ENCODE results near the gene DENND1A. TPM values are rescaled to one million over a fixed set of nuclear protein-coding genes. Genes with fewer than 3 reads are reported as not detected.

Gene DENND1A
- total and polyA plus RNA-seq, 2 experiments from 2014 or later, result 13.1 to 14.5 TPM

DNA sequence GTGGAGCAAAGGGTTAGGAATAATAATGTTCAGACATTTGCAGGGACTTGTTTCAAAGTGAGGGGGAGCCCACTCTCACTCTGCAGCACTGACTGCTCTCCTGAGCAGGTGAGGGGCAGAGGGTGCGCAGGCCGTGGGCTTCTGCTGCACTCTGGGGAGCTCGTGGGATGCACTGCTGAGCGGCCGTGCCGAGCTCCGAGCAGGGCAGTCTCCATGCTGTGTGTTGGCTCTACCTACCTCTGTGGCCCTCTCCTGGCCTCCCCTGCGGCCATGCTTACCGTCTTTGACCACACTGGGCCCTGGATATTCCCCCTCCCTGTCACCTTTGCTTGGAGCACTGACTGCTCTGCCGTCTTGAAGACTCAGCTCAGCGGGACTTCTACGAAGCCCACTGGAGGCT is 540.2 kb downstream of the DENND1A start:
- TF ChIP-seq, protein P1, sequence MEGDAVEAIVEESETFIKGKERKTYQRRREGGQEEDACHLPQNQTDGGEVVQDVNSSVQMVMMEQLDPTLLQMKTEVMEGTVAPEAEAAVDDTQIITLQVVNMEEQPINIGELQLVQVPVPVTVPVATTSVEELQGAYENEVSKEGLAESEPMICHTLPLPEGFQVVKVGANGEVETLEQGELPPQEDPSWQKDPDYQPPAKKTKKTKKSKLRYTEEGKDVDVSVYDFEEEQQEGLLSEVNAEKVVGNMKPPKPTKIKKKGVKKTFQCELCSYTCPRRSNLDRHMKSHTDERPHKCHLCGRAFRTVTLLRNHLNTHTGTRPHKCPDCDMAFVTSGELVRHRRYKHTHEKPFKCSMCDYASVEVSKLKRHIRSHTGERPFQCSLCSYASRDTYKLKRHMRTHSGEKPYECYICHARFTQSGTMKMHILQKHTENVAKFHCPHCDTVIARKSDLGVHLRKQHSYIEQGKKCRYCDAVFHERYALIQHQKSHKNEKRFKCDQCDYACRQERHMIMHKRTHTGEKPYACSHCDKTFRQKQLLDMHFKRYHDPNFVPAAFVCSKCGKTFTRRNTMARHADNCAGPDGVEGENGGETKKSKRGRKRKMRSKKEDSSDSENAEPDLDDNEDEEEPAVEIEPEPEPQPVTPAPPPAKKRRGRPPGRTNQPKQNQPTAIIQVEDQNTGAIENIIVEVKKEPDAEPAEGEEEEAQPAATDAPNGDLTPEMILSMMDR (IDR thresholded peaks at IDR 0.05; ENCODE audit: low read depth, low read length), result no peak

DNA sequence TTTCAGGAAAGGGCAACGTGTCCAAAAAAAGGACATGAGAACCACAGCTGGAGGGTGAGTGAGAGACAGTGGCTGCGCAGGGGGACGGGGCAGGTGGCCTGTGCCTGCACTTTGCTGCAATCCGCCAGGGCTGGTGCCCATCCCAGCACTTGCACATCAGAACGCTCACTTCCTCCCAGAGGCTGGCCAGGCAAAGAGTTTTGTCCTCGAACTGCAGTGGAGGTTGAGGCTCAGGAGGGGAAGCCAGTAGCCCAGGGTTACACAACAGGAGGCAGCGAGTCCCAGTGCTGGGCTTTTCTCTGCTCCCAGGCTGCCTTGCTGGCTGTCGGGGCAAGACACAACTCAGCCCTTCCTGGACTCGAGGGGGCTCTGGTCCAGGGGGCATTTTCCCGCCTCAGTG is 540.9 kb downstream of the DENND1A start:
- H3K27ac ChIP-seq, result no peak overlapping the region
- H3K4me3 ChIP-seq, result no peak overlapping the region
- no peaks in the 10 kb centered on the region for H3K27me3 ChIP-seq
- TF ChIP-seq, protein P1 (IDR thresholded peaks at IDR 0.05; ENCODE audit: low read depth, low read length), result no peak
- no peaks in the 10 kb centered on the region for H3K36me3 ChIP-seq
- DNase-seq (ENCODE audit: low read depth in 1 of 2, low spot score in 1 of 2), result no peak
- peaks cover 8% of the 10 kb centered on the region for H3K4me1 ChIP-seq (ENCODE audit: low read depth)
- H3K9me3 ChIP-seq (ENCODE audit: low read depth), result no peaks in the 10 kb centered on the region

More for the DNA sequence above, 540.2 kb downstream of the DENND1A start:
- H3K4me1 ChIP-seq (ENCODE audit: low read depth), result peaks cover 8% of the 10 kb centered on the region
- no peak for DNase-seq (ENCODE audit: low read depth in 1 of 2, low spot score in 1 of 2)
- H3K27ac ChIP-seq, result no peak overlapping the region
- H3K9me3 ChIP-seq (ENCODE audit: low read depth), result no peaks in the 10 kb centered on the region
- H3K36me3 ChIP-seq, result no peaks in the 10 kb centered on the region
- H3K27me3 ChIP-seq, result no peaks in the 10 kb centered on the region
- H3K4me3 ChIP-seq, result no peak overlapping the region

- Histone ChIP-seq H3K9me3 (ENCODE audit: low read depth) (no peaks in the 10 kb centered on the region), H3K27me3 (no peaks in the 10 kb centered on the region), H3K4me3 (no peak overlapping the region), H3K4me1 (ENCODE audit: low read depth) (peaks cover 8% of the 10 kb centered on the region), H3K36me3 (no peaks in the 10 kb centered on the region), H3K27ac (no peak overlapping the region)
- no peak for DNase-seq (ENCODE audit: low read depth in 1 of 2, low spot score in 1 of 2)
- TF ChIP-seq, protein P1 (IDR thresholded peaks at IDR 0.05; ENCODE audit: low read depth, low read length), result no peak
Measured at GRCh38 chr9:123387686-123388085, 542.2 kb downstream of the DENND1A start.

GRCh38 chr9:123383512-123384170 is 546.3 kb downstream of the DENND1A start:
- Histone ChIP-seq H3K4me3 (no peak overlapping the region), H3K27me3 (no peaks in the 10 kb centered on the region), H3K27ac (peak overlapping the region; percentile 44), H3K9me3 (ENCODE audit: low read depth) (no peaks in the 10 kb centered on the region), H3K4me1 (ENCODE audit: low read depth) (no peaks in the 10 kb centered on the region), H3K36me3 (no peaks in the 10 kb centered on the region)
- DNase-seq (ENCODE audit: low read depth in 1 of 2, low spot score in 1 of 2), result no peak
- TF ChIP-seq, protein P1 (IDR thresholded peaks at IDR 0.05; ENCODE audit: low read depth, low read length), result no peak

- no peak overlapping the region for H3K4me3 ChIP-seq
- TF ChIP-seq, protein P1 (IDR thresholded peaks at IDR 0.05; ENCODE audit: low read depth, low read length), result no peak
- no peaks in the 10 kb centered on the region for H3K36me3 ChIP-seq
- no peak for DNase-seq (ENCODE audit: low read depth in 1 of 2, low spot score in 1 of 2)
- no peak overlapping the region for H3K27ac ChIP-seq
- no peaks in the 10 kb centered on the region for H3K9me3 ChIP-seq (ENCODE audit: low read depth)
- H3K27me3 ChIP-seq, result no peaks in the 10 kb centered on the region
- no peaks in the 10 kb centered on the region for H3K4me1 ChIP-seq (ENCODE audit: low read depth)
Measured at GRCh38 chr9:123382653-123383511, 547.0 kb downstream of the DENND1A start.
